ENCODE measurements around the gene CLDN3. TPM values are rescaled to one million over a fixed set of nuclear protein-coding genes. Genes with fewer than 3 reads are reported as not detected.
"Not testable (repeated sequence)": the region's sequence is repeated elsewhere in the genome, so short reads cannot be mapped to it uniquely, and the experiment has no call there.

CLDN3 gene
- total RNA-seq, 1 donor from 2014 or later = 1.5 TPM

DNA sequence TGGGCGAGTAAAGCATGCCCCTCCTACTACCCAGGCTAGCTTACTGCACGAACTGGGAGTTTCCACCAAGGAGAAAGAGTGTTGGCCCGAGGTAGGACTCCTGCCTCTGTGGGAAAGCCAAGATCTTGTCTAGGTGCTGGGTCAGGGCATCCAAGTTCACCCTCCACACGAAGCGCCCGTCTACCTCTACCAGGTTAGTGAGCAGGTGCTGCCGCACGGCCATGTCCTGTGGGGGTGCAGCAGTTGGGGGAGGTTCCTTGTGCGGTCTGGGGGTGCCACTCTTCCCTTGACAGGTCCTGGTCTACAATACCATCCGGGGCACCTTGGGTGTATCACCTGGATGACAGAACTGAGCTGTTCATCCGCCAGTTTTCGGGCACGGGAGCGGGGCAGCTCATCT is 33.2 kb downstream of the CLDN3 start:
- no peak for DNase-seq

DNA sequence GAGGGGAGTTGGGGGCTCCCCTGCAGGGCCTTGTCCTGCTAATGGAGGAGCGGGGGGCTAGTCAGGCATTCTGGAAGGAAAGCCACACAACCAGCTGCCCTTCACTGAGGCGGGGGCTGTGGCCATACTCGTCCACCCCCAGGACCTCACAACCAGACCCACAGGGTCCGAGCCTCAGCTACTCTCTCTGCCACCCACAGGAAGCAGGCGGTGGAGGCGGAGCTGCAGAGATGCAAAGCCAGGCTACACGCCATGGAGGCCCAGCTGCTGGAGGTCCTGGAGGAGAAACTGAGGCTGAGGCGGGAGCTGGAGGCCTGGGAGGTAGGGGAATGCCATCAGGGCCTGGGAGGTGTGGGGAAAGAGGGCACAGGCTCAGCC is 34.6 kb downstream of the CLDN3 start:
- DNase-seq = no peak

DNA sequence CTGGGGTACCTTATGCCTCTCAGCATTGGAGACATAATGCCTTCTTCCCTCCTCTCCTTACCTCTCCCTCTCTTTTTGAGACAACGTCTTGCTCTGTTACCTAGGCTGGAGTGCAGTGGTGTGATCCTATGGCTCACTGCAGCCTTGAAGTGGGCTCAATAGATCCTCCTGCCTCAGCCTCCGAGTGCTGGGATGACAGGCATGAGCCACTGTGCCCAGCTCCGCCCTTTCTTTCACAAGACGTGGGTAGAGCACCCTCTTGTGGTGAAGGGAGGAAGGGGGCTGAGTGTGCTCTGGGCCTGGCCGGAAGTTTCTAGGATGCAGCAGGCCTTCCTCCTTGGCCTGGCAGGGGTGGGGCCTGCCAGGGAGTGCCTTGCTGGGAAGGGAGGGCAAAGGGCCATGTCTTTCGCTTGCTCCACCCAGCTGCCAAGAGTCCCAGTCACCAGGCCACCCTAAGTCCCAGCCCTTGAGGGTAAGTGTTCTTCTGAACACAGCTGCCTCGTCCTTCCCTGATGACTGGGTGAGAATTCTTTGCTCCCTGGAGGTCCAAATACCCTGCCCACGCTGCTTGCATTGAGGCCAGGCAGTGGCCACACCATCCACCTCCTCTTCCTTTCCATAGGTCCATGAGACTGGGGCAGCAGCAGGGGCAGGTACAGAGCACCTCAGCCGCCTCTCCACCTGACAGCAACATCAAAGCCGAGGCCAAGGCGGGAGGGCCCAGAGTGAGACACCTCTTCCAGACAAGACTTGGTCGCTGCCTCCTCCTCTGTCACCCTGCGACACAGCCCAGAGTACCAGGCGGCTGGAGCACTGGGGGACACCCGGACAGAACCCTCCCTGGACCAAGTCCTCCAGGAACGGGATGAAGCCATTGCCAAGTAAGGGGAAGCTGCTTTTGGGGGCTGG is 35.2 kb downstream of the CLDN3 start:
- peak; percentile 93 for DNase-seq

DNA sequence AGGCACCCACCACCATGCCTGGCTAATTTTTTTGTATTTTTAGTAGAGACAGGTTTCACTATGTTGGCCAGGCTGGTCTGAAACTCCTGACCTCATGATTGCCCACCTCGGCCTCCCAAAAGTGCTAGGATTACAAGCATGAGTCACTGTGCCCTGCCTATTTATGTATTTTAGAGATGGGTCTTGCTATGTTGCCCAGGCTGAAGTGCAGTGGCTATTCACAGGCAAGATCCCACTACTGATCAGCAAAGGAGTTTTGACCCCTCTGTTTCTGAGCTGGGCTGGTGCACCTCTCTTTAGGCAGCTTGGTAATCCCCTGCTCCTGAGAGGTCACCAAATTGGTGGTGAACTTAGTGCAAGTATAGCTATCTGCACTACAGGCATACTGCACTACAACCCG is 37.7 kb downstream of the CLDN3 start:
- DNase-seq = no peak

DNA sequence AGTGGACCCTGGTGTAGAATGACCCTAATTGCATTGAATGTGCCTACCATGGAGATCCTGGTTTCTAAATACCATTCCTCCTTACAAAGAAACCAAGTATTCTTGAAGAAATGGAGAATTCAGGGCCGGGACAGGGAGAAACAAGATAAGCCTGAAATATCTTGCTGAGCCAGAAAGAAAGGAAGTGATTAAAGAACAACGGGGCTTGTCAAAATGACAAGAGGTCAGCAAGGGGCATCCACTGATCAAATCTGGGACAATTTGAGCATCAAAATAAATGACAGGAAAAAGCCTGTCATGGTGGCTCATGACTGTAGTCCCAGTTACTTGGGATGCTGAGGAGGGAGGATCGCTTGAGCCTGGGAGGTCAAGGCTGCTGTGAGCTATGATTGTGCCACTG is 39.6 kb downstream of the CLDN3 start:
- DNase-seq = no peak

DNA sequence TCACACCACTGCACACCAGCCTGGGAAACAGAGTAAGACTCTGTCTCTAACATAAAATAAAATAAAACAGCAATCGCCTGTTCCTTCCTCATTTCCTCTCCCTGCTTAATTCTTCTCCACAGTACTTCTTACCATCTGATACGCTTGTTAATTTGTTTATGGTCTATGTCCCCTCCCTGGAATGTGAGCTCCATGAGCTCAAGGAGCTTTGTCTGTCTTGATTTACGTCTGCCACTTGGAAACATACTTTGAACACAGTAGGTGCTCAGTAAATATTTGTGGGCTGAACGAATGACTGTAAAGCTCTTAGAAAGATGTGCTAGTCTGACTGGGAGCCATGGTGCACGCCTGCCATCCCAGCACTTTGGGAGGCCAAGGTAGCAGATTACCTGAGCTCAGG is 41.5 kb downstream of the CLDN3 start:
- no peak for DNase-seq

DNA sequence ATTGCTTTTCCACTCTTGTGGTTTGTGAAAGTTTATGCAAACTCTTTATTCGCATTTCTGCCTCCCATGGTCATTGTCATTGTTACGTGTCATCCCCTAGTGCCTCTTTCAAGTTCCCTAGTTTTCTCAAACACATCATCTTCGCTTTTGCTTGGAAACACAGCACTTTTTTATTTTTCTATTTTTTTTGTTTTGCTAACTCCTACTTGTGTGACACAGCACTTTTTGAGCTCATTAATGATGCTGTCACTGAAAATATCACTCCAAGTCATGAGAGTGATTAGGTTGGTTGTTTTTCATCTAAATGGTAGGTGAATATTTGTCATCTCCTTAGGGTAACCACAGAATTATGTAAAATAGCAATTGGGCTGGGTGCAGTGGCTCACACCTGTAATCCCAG is 42.1 kb downstream of the CLDN3 start:
- no peak for DNase-seq

DNA sequence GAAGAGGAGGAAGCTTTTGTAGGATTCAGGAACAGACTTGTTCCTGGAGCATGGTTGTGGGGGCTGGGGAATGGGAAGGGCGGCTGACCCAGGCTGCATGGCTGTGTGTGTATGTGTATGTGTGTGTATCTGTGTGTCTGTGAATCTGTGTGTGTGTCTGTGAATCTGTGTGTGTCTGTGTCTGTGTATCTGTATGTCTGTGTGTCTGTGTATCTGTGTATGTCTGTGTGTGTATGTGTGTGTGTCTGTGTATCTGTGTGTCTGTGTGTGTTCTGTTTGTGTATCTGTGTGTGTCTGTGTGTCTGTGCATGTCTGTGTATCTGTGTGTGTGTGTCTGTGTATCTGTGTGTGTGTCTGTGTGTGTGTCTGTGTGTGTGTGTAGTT is 44.0 kb downstream of the CLDN3 start:
- no peak for DNase-seq

DNA sequence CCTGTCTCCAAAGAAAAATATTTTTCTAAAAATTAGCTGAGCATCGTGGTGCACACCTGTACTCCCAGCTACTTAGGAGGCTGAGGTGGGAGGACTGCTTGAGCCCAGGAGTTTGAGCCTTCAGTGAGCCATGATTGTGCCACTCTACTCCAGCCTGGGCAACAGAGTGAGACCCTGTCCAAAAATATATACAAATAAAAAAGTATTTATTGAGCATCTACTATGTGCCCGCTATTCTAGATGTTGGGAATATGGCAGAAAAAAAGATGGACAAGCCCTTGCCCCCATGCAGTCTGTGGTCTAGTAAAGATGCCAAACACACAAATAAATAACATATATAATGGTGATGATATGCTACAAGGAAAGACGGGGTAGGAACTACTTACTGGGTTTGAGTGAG is 46.3 kb downstream of the CLDN3 start:
- DNase-seq = no peak

DNA sequence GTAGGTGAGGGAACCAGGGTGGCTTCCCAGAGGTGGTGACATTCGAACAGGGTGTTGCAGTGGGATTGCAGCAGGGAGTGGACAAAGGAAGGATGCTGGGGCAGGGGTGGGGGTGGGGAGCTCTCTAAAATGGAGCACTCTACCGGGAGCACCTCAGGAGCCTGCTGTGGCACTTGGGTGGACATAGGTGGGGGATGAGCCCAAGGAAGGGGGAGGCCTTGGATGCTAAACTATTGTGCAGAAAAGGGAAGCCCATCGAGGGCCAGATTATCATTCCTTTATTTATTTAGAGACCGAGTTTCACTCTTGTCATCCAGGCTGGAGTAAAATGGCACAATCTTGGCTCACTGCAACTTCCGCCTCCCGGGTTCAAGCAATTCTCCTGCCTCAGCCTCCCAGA is 47.3 kb downstream of the CLDN3 start:
- DNase-seq = no peak

DNA sequence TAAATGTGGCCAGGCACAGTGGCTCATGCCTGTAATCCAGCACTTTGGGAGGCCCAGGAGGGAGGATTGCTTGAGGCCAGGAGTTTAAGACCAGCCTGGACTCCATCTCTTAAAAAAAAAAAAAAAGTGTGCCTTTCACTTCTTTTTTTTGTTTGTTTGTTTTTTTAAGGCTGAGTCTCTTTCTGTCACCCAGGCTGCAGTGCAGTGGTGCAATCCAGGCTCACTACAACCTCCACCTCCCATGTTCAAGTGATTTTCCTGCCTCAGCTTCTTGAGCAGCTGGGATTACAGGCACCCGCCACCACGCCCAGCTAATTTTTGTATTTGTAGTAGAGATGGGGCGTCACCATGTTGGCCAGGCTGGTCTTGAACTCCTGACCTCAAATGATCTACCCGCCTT is 47.9 kb downstream of the CLDN3 start:
- DNase-seq = not testable (repeated sequence)

DNA sequence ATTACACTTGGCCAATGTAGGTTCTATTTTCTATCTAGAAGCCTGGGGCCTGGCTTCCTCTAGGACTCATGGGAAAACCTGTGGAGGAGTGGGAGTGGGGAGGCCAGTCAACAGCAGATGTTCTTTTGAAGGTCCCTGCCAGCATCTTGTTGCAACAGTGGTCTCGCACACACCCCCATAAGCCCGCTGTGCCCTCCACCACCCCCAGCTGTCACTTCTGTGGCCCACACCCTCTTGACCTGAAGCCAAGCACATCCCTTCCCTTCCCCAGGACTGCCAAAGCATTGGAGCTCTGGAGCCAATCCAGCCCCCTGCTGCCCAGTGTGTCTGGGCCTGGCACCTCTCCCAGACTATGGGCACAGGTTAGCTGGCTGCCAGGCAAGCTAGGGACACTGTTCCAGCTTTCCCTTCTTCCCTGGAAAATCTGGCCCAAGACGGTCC is 48.7 kb downstream of the CLDN3 start:
- no peak for DNase-seq

DNA sequence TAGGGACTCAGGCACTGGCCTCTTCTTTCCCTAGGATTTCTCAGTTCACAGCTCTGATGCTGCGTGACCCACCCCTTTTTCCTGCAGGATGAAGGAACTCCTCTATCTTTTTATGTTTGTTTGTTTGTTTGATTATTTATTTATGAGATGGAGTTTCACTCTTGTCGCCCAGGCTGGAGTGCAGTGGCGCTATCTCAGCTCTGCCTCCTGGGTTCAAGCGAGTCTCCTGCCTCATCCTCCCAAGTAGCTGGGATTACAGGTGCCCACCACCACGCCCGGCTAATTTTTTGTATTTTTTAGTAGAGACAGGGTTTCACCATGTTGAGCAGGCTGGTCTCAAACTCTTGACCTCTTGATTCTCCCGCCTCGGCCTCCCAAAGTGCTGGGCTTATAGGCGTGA is 49.6 kb downstream of the CLDN3 start:
- not testable (repeated sequence) for DNase-seq

DNA sequence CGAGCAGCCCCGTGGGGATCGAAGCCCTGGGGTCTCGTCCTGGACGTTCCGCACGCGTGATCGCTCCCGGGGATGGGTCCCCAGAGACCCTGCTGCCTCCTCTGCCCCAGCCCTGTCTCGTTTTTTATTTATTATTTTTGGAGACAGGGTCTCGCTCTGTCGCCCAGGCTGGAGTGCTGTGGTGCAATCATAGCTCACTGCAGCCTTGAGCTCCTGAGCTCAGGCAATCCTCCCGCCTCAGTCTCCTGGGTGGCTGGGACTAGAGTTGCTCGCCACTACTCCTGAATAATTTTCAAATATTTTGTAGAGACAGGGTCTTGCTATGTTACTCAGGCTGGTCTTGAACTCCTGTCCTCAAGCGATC is 50.3 kb downstream of the CLDN3 start:
- no peak for DNase-seq

Other genes with a start within 250 kb of the CLDN3 start
- 55.1 and 72.5 TPM in 2 replicates for gene BAZ1B, start 248.0 kb downstream of the CLDN3 start, total RNA-seq
- gene BCL7B, start 212.6 kb downstream of the CLDN3 start, total RNA-seq = 18.5 and 32.2 TPM in 2 replicates
- gene TBL2, start 191.7 kb downstream of the CLDN3 start, total RNA-seq = 55.0 and 68.1 TPM in 2 replicates
- not detected in 2 replicates for gene MLXIPL, start 145.7 kb downstream of the CLDN3 start, total RNA-seq
- gene VPS37D, start 102.4 kb downstream of the CLDN3 start, total RNA-seq = 2.5 and 5.4 TPM in 2 replicates
- gene DNAJC30, start 86.8 kb downstream of the CLDN3 start, total RNA-seq = 0.85 and 1.3 TPM in 2 replicates
- gene BUD23, start 86.7 kb downstream of the CLDN3 start, total RNA-seq = 27.0 and 31.5 TPM in 2 replicates
- 10.7 and 11.4 TPM in 2 replicates for gene STX1A, start 50.6 kb downstream of the CLDN3 start, total RNA-seq
- 6.1 and 7.1 TPM in 2 replicates for gene ABHD11, start 31.5 kb downstream of the CLDN3 start, total RNA-seq
- 0.51 and 1.2 TPM in 2 replicates for gene CLDN4, start 60.7 kb upstream of the CLDN3 start, total RNA-seq
- gene METTL27, start 72.2 kb upstream of the CLDN3 start, total RNA-seq = 0.70 and 3.2 TPM in 2 replicates
- not detected in 2 replicates for gene TMEM270, start 90.9 kb upstream of the CLDN3 start, total RNA-seq